SU-DHL-6 (cell line): ENCODE measurements around the gene FBXO28.

Experiments used
- H2AFZ ChIP-seq: fragments of 200-600 bp; sonication (generic); 2 replicates; pipeline ENCODE4 v1.6.1; 2014; ENCODE audit warnings: low read depth, mild to moderate bottlenecking, moderate library complexity, mixed read lengths, antibody characterized with exemption, low read length; ENCODE audit not compliant: severe bottlenecking
- H3F3A ChIP-seq: fragments of 200-600 bp; shearing (Covaris generic); 2 replicates; pipeline ENCODE4 v1.6.0; 2016; ENCODE audit warnings: antibody characterized with exemption, mild to moderate bottlenecking; ENCODE audit not compliant: insufficient read depth
- H3K27ac ChIP-seq: fragments of 200-600 bp; sonication (generic); 2 replicates; pipeline ENCODE4 v1.5.1; 2016; ENCODE audit warnings: low read depth, mild to moderate bottlenecking, low read length, moderate library complexity, mixed read lengths
- H3K27me3 ChIP-seq: fragments of 200-600 bp; sonication (generic), shearing (Covaris generic); 2 replicates; pipeline ENCODE4 v1.6.0; 2014; ENCODE audit warnings: mild to moderate bottlenecking, low read length
- H3K36me3 ChIP-seq: fragments of 200-600 bp; sonication (generic); 2 replicates; pipeline ENCODE4 v1.6.1; 2014; ENCODE audit warnings: mild to moderate bottlenecking, low read length, mixed read lengths
- H3K4me2 ChIP-seq: fragments of 300-600, 200-600 bp; shearing (Covaris generic), sonication (generic); 2 replicates; pipeline ENCODE4 v1.6.0; 2014; ENCODE audit warnings: low read length, low read depth, mild to moderate bottlenecking; ENCODE audit not compliant: poor library complexity, severe bottlenecking
- H3K4me3 ChIP-seq: fragments of 200-600 bp; sonication (generic); 2 replicates; pipeline ENCODE4 v1.5.1; 2014; ENCODE audit warnings: antibody characterized with exemption, low read length, mild to moderate bottlenecking, mixed read lengths; ENCODE audit not compliant: insufficient read depth, poor library complexity, severe bottlenecking
- H3K79me2 ChIP-seq: fragments of 200-600 bp; sonication (generic); 2 replicates; pipeline ENCODE4 v1.6.1; 2014; ENCODE audit warnings: mild to moderate bottlenecking, low read length, moderate library complexity; ENCODE audit not compliant: insufficient read depth
- H3K9ac ChIP-seq: fragments of 200-600 bp; sonication (generic); 2 replicates; pipeline ENCODE4 v1.7.0; 2014; ENCODE audit warnings: mild to moderate bottlenecking, low read length
- H3K9me2 ChIP-seq: fragments of 200-600 bp; sonication (generic); replicated peaks from 2 replicates; pipeline ENCODE4 v1.6.1; 2014; ENCODE audit warnings: low read length; ENCODE audit not compliant: insufficient read depth
- H3K9me3 ChIP-seq: fragments of 200-600 bp; sonication (generic); 2 replicates; pipeline ENCODE4 v1.6.1; 2014; ENCODE audit warnings: low read length, mixed read lengths; ENCODE audit not compliant: insufficient read depth
- H4K20me1 ChIP-seq: fragments of 200-600 bp; sonication (generic); 2 replicates; pipeline ENCODE4 v1.6.1; 2014; ENCODE audit warnings: low read depth, mild to moderate bottlenecking, antibody characterized with exemption, low read length, moderate library complexity, mixed read lengths
- CTCF ChIP-seq: fragments of 200-600 bp; sonication (generic); IDR thresholded peaks from one replicate; pipeline ENCODE4 v1.5.1; 2017; ENCODE audit warnings: antibody characterized with exemption, mild to moderate bottlenecking, low read length, moderate library complexity; ENCODE audit not compliant: insufficient read depth, poor library complexity, severe bottlenecking
- EZH2phosphoT487 ChIP-seq: fragments of 200-600 bp; sonication (generic), shearing (Covaris generic); conservative IDR thresholded peaks from 2 replicates; pipeline ENCODE4 v1.6.1; 2018; ENCODE audit warnings: mild to moderate bottlenecking, antibody characterized with exemption, low read length, moderate library complexity, mixed read lengths

The FBXO28 gene, protein sequence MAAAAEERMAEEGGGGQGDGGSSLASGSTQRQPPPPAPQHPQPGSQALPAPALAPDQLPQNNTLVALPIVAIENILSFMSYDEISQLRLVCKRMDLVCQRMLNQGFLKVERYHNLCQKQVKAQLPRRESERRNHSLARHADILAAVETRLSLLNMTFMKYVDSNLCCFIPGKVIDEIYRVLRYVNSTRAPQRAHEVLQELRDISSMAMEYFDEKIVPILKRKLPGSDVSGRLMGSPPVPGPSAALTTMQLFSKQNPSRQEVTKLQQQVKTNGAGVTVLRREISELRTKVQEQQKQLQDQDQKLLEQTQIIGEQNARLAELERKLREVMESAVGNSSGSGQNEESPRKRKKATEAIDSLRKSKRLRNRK

GRCh38 chr1:224113918-224114786, at the start of gene FBXO28:
Gene FBXO28, plus strand, starts transcription at chr1:224114111. Its CDS starts 19 bp downstream, at chr1:224114130.
- H3K79me2 ChIP-seq, result peaks cover 53% of the 10 kb centered on the region

DNA sequence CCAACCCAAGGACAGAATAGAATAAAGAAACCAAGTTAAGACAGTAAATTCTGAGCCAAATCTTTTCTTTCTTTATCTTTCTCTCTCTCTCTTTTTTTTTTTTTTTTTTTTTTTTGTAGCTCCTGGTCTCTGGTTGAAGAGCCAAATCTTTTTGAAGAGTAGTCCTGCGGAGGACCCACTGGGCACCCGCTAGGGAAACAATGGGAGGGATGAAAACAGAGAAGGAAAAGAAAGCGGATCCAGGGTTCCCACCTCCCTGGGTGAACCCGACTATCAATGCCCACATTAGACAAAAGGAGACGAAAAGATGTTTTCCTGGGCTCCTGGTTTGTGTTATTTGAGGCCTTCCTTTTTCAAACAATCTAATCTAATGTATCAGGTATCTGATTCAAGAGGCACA, 49.8 kb upstream of the FBXO28 start:
- Histone ChIP-seq H3K4me3 (no peak overlapping the region), H3F3A (no peaks in the 10 kb centered on the region), H4K20me1 (no peaks in the 10 kb centered on the region), H3K27ac (no peak overlapping the region), H3K9me3 (no peaks in the 10 kb centered on the region), H2AFZ (no peak overlapping the region), H3K79me2 (no peaks in the 10 kb centered on the region), H3K9ac (no peak overlapping the region), H3K4me2 (no peak overlapping the region), H3K36me3 (no peaks in the 10 kb centered on the region), H3K27me3 (no peaks in the 10 kb centered on the region), H3K9me2 (no peaks in the 10 kb centered on the region)
- no peak for TF ChIP-seq EZH2phosphoT487
- TF ChIP-seq CTCF, result no peak

More at GRCh38 chr1:224113918-224114786, at the start of gene FBXO28:
- H3K36me3 ChIP-seq, result no peaks in the 10 kb centered on the region
- peak within 1 kb of the TSS; percentile 97 for H3K4me3 ChIP-seq
- H3K9me3 ChIP-seq, result no peaks in the 10 kb centered on the region
- peaks cover 22% of the 10 kb centered on the region for H3F3A ChIP-seq
- H3K27me3 ChIP-seq, result no peaks in the 10 kb centered on the region
- H3K27ac ChIP-seq, result peak within 1 kb of the TSS; percentile 76
- H4K20me1 ChIP-seq, result 0 out of 2 replicates have a peak, but pooled peaks cover 2% of the 10 kb centered on the region
- peak within 1 kb of the TSS; percentile 96 for H3K9ac ChIP-seq
- H2AFZ ChIP-seq, result peak within 1 kb of the TSS; percentile 80
- peak within 1 kb of the TSS; percentile 87 for H3K4me2 ChIP-seq
- TF ChIP-seq EZH2phosphoT487, result no peak
- TF ChIP-seq CTCF, result no peak
- H3K9me2 ChIP-seq, result no peaks in the 10 kb centered on the region

GRCh38 chr1:224065455-224065854, 48.5 kb upstream of the FBXO28 start:
- H3K27ac ChIP-seq, result no peak overlapping the region
- H3K79me2 ChIP-seq, result no peaks in the 10 kb centered on the region
- no peaks in the 10 kb centered on the region for H3K9me2 ChIP-seq
- H3K36me3 ChIP-seq, result no peaks in the 10 kb centered on the region
- TF ChIP-seq EZH2phosphoT487 (no peak), CTCF (no peak)
- no peaks in the 10 kb centered on the region for H3K9me3 ChIP-seq
- no peaks in the 10 kb centered on the region for H4K20me1 ChIP-seq
- H3K9ac ChIP-seq, result no peak overlapping the region
- H3K4me2 ChIP-seq, result no peak overlapping the region
- H2AFZ ChIP-seq, result no peak overlapping the region
- H3K4me3 ChIP-seq, result no peak overlapping the region
- H3F3A ChIP-seq, result no peaks in the 10 kb centered on the region
- H3K27me3 ChIP-seq, result no peaks in the 10 kb centered on the region
